Upper lobe of left lung (tissue), 6 donors: ENCODE data around the gene MARS1. TPM values are rescaled to one million over a fixed set of nuclear protein-coding genes. Genes with fewer than 3 reads are reported as not detected.
A peak's percentile ranks its signal among the peaks of the same experiment; 100 is the strongest.

ENCODE experiments used
- ATAC-seq, 2 donors: fragments of 200-7000 bp; cut with Tn5 transposase; one replicate each; pipeline ENCODE4 v1.9.1; 2022; ENCODE audit warnings: mild to moderate bottlenecking in 2 of 2, moderate library complexity in 2 of 2; ENCODE audit not compliant: low FRiP score in 2 of 2
- DNase-seq, 2 donors: peaks; one replicate each; pipeline ENCODE4 v3.0.0-alpha.2; 2019 to 2020
- H3K27ac ChIP-seq, 4 donors: fragments of 200-600 bp; sonication (generic); one replicate each; pipeline ENCODE4 v1.5.1; 2016 to 2019
- H3K27me3 ChIP-seq, 4 donors: fragments of 200-600 bp; sonication (generic); one replicate each; pipeline ENCODE4 v1.5.1; 2017 to 2019
- H3K36me3 ChIP-seq, 4 donors: fragments of 200-600 bp; sonication (generic); one replicate each; pipeline ENCODE4 v1.5.1; 2016 to 2019
- H3K4me1 ChIP-seq, 4 donors: fragments of 200-600 bp; sonication (generic); one replicate each; pipeline ENCODE4 v1.5.1; 2018 to 2019
- H3K4me3 ChIP-seq, 4 donors: fragments of 200-600 bp; sonication (generic); one replicate each; pipeline ENCODE4 v1.5.1; 2017 to 2019; ENCODE audit warnings: mild to moderate bottlenecking in 2 of 4, moderate library complexity in 1 of 4
- H3K9me3 ChIP-seq, 4 donors: fragments of 200-600 bp; sonication (generic); one replicate each; pipeline ENCODE4 v1.5.1; 2018 to 2019
- CTCF ChIP-seq, 6 experiments: fragments of 450-650 bp in 4 of 6; fragments of 200-600 bp in 2 of 6; sonication (generic) in 2 of 6; IDR thresholded peaks; one replicate each; pipeline ENCODE4 v1.5.1; 2016 to 2019; ENCODE audit warnings: antibody characterized with exemption in 6 of 6
- EP300 ChIP-seq, 4 donors: sonication (generic); formaldehyde crosslinking; IDR thresholded peaks; one replicate each; pipeline ENCODE4 v1.5.1; 2017; ENCODE audit warnings: antibody characterized with exemption in 4 of 4, control low read depth in 2 of 4
- POLR2A ChIP-seq, 4 donors: fragments of 450-650 bp; IDR thresholded peaks; one replicate each; pipeline ENCODE4 v1.5.1; 2016 to 2017; ENCODE audit warnings: antibody characterized with exemption in 4 of 4, mild to moderate bottlenecking in 2 of 4
- POLR2AphosphoS5 ChIP-seq, 2 donors: sonication (generic); formaldehyde crosslinking; IDR thresholded peaks; one replicate each; pipeline ENCODE4 v1.5.1; 2017; ENCODE audit warnings: antibody characterized with exemption in 2 of 2
- WGBS, 2 donors: methylation state at CpG; one replicate each; pipeline ENCODE4 v1.1.5; 2017 to 2018; 5-methylcytosine and 5-hydroxymethylcytosine counted together
- total RNA-seq, 6 donors: library from RNA; depleted of rRNA in 4 of 6; stranded (reverse); fragments of >200 nt in 4 of 6; gene quantifications; one replicate each; pipeline versions ENCODE4 v1.1.0 to v1.2.1, GENCODE V29; 2016 to 2021
- donor health status: DM: no; HTN: no; CAD: no; lungs with moderate emphysema.
- donor health status: DM: no; HTN: yes; CAD: no; lungs with severe emphysema.

MARS1 gene
- total RNA-seq, 6 donors from 2014 or later: 73.9 to 189 (median 101) TPM

- TF ChIP-seq EP300 (IDR thresholded peaks at IDR 0.05) (no peak), CTCF (IDR thresholded peaks at IDR 0.05) (no peak), POLR2AphosphoS5 (IDR thresholded peaks at IDR 0.05) (no peak), POLR2A (IDR thresholded peaks at IDR 0.05) (no peak)
- H3K27me3 ChIP-seq: no peaks in the 10 kb centered on the region
- DNase-seq (no peak), ATAC-seq (no peak)
- 59 to 67% methylated on average over 5 of the region's 5 CpGs for WGBS, 2 donors
- H3K9me3 ChIP-seq: no peaks in the 10 kb centered on the region
- H3K27ac ChIP-seq: no peak overlapping the region
- H3K36me3 ChIP-seq: no peaks in the 10 kb centered on the region
- no peak overlapping the region for H3K4me3 ChIP-seq
- H3K4me1 ChIP-seq: peaks cover 6 to 15% (median 9%) of the 10 kb centered on the region in 4 donors
Measured at GRCh38 chr12:57483466-57483865, 4.4 kb upstream of the MARS1 start.

- no peaks in the 10 kb centered on the region for H3K9me3 ChIP-seq
- ATAC-seq: no peak
- peaks cover 12 to 20% (median 15%) of the 10 kb centered on the region in 4 donors for H3K4me1 ChIP-seq
- no peak for TF ChIP-seq POLR2AphosphoS5 (IDR thresholded peaks at IDR 0.05)
- no peak for TF ChIP-seq CTCF (IDR thresholded peaks at IDR 0.05)
- no peak for TF ChIP-seq EP300 (IDR thresholded peaks at IDR 0.05)
- TF ChIP-seq POLR2A (IDR thresholded peaks at IDR 0.05): no peak
- no peak overlapping the region for H3K27ac ChIP-seq
- no peaks in the 10 kb centered on the region for H3K27me3 ChIP-seq
- no peak for DNase-seq
- no peak overlapping the region for H3K4me3 ChIP-seq
- peaks cover 6 to 18% (median 10%) of the 10 kb centered on the region in 4 donors for H3K36me3 ChIP-seq
Measured at GRCh38 chr12:57485695-57486094, 2.2 kb upstream of the MARS1 start.

- Histone ChIP-seq H3K4me1 (peaks cover 12 to 20% (median 15%) of the 10 kb centered on the region in 4 donors), H3K36me3 (peaks cover 15 to 31% (median 24%) of the 10 kb centered on the region in 4 donors), H3K27me3 (no peaks in the 10 kb centered on the region), H3K27ac (peak overlapping the region in 2 of 4 donors; percentile 86 to 88), H3K9me3 (no peaks in the 10 kb centered on the region), H3K4me3 (peak overlapping the region in 3 of 4 donors; percentile 73 to 86 (median 84))
- no peak for TF ChIP-seq EP300 (IDR thresholded peaks at IDR 0.05)
- no peak for TF ChIP-seq POLR2AphosphoS5 (IDR thresholded peaks at IDR 0.05)
- no peak for TF ChIP-seq CTCF (IDR thresholded peaks at IDR 0.05)
- TF ChIP-seq POLR2A (IDR thresholded peaks at IDR 0.05): no peak
- DNase-seq: no peak
- WGBS, 2 donors: 91 to 94% methylated on average over 27 of the region's 27 CpGs
- ATAC-seq: no peak
Measured at GRCh38 chr12:57487055-57487596, 742 bp upstream of the MARS1 start.

- H3K27ac ChIP-seq: peak overlapping the region; percentile 77 to 88 (median 84)
- H3K27me3 ChIP-seq: no peaks in the 10 kb centered on the region
- peaks cover 15 to 41% (median 29%) of the 10 kb centered on the region in 4 donors for H3K36me3 ChIP-seq
- peak overlapping the region; percentile 60 to 86 (median 78) for H3K4me3 ChIP-seq
- 31% methylated on average over 11 of the region's 11 CpGs for WGBS, 2 donors
- ATAC-seq (no peak), DNase-seq (no peak)
- TF ChIP-seq POLR2AphosphoS5 (IDR thresholded peaks at IDR 0.05) (no peak), EP300 (IDR thresholded peaks at IDR 0.05) (no peak), CTCF (IDR thresholded peaks at IDR 0.05) (no peak), POLR2A (IDR thresholded peaks at IDR 0.05) (no peak)
- no peaks in the 10 kb centered on the region for H3K9me3 ChIP-seq
- H3K4me1 ChIP-seq: peaks cover 12 to 20% (median 15%) of the 10 kb centered on the region in 4 donors
Measured at GRCh38 chr12:57488402-57489156, 711 bp downstream of the MARS1 start.
